SIG-M5 treated with dmso at 0.1 percent for 504 hours (cell line): ENCODE measurements around the gene SPDEF.

Experiments used
- DNase-seq: peaks from one replicate; lab custom pipeline; 2025; ENCODE audit not compliant: unreplicated experiment; lab: John Stamatoyannopoulos, UW

The SPDEF gene

GRCh38 chr6:34583861-34584604 is 27.9 kb upstream of the SPDEF start:
- DNase-seq, result no peak

- DNase-seq, result no peak
These were observed 27.3 kb upstream of the SPDEF start for GRCh38 chr6:34583461-34583860.

- no peak for DNase-seq
These were observed 25.4 kb upstream of the SPDEF start for GRCh38 chr6:34581561-34581920.

GRCh38 chr6:34580707-34581560 is 24.8 kb upstream of the SPDEF start:
- DNase-seq, result no peak

GRCh38 chr6:34578445-34579262 is 22.5 kb upstream of the SPDEF start:
- DNase-seq, result no peak

GRCh38 chr6:34576286-34576955 is 20.3 kb upstream of the SPDEF start:
- DNase-seq, result no peak

GRCh38 chr6:34575326-34575725 is 19.2 kb upstream of the SPDEF start:
- DNase-seq, result no peak

GRCh38 chr6:34574647-34575293 is 18.6 kb upstream of the SPDEF start:
- no peak for DNase-seq

GRCh38 chr6:34573567-34574183 is 17.5 kb upstream of the SPDEF start:
- DNase-seq, result no peak

GRCh38 chr6:34572585-34572984 is 16.5 kb upstream of the SPDEF start:
- DNase-seq, result no peak

GRCh38 chr6:34572021-34572420 is 15.9 kb upstream of the SPDEF start:
- DNase-seq, result no peak

GRCh38 chr6:34571388-34571787 is 15.3 kb upstream of the SPDEF start:
- DNase-seq, result no peak

GRCh38 chr6:34570066-34570833 is 14.1 kb upstream of the SPDEF start:
- DNase-seq, result no peak

- no peak for DNase-seq
These were observed 13.3 kb upstream of the SPDEF start for GRCh38 chr6:34569361-34569973.

GRCh38 chr6:34568341-34569201 is 12.4 kb upstream of the SPDEF start:
- DNase-seq, result no peak

GRCh38 chr6:34566830-34567546 is 10.9 kb upstream of the SPDEF start:
- DNase-seq, result no peak

GRCh38 chr6:34565722-34566137 is 9.6 kb upstream of the SPDEF start:
- no peak for DNase-seq
